HG02870 (cell line): ENCODE measurements around the gene GCK.
"Not testable (repeated sequence)": the region's sequence is repeated elsewhere in the genome, so short reads cannot be mapped to it uniquely, and the experiment has no call there.

Experiments
- ATAC-seq: cut with Tn5 transposase; IDR thresholded peaks from one replicate; pipeline ENCODE4 v1.9.1; 2021; ENCODE audit warnings: mild to moderate bottlenecking, moderate library complexity; ENCODE audit not compliant: unreplicated experiment

Gene GCK

GRCh38 chr7:44208085-44208484, 18.8 kb upstream of the GCK start:
- ATAC-seq = no peak

GRCh38 chr7:44206008-44206407, 16.8 kb upstream of the GCK start:
- no peak for ATAC-seq

GRCh38 chr7:44201813-44202212, 12.6 kb upstream of the GCK start:
- no peak for ATAC-seq

- ATAC-seq = peak; percentile 98
Observed at GRCh38 chr7:44200699-44201461, 11.6 kb upstream of the GCK start, which contains the start of gene YKT6. YKT6 (plus strand) TSS chr7:44200978; CDS start chr7:44201136, 158 bp downstream.

- ATAC-seq = not testable (repeated sequence)
Observed at GRCh38 chr7:44200163-44200562, 10.9 kb upstream of the GCK start.

- ATAC-seq = no peak
Observed at GRCh38 chr7:44197474-44197873, 8.2 kb upstream of the GCK start.

GRCh38 chr7:44196450-44196872, 7.2 kb upstream of the GCK start:
- no peak for ATAC-seq

- ATAC-seq = no peak
Observed at GRCh38 chr7:44195889-44196288, 6.7 kb upstream of the GCK start.

- ATAC-seq = no peak
Observed at GRCh38 chr7:44194562-44195145, 5.4 kb upstream of the GCK start.

GRCh38 chr7:44194069-44194468, 4.8 kb upstream of the GCK start:
- ATAC-seq = no peak

GRCh38 chr7:44193011-44193802, 4.0 kb upstream of the GCK start:
- ATAC-seq = no peak

GRCh38 chr7:44191171-44191570, 1.9 kb upstream of the GCK start:
- ATAC-seq = no peak

- no peak for ATAC-seq
Observed at GRCh38 chr7:44189993-44190872, 994 bp upstream of the GCK start.

GRCh38 chr7:44188480-44189225, 586 bp downstream of the GCK start:
- ATAC-seq = no peak

GRCh38 chr7:44187636-44188416, 1.4 kb downstream of the GCK start:
- ATAC-seq = no peak

- ATAC-seq = no peak
Observed at GRCh38 chr7:44186736-44187135, 2.5 kb downstream of the GCK start.

GRCh38 chr7:44185729-44186128, 3.5 kb downstream of the GCK start:
- no peak for ATAC-seq

GRCh38 chr7:44184873-44185446, 4.3 kb downstream of the GCK start:
- no peak for ATAC-seq
